Fibroblast of lung (primary cell): ENCODE data around the gene CYLC2. TPM values are rescaled to one million over a fixed set of nuclear protein-coding genes. Genes with fewer than 3 reads are reported as not detected.

Experiments used
- DNase-seq, 2 donors: peaks; one replicate each; pipeline versions ENCODE4 v3.0.0 to v3.0.0-alpha.2; 2010; ENCODE audit warnings: low read depth in 2 of 2
- H2AFZ ChIP-seq: 2 replicates; pipeline ENCODE4 v1.5.1; 2012; ENCODE audit warnings: low read length, control low read depth, inconsistent platforms
- H3K27ac ChIP-seq: 2 replicates; pipeline ENCODE4 v1.5.1; 2011; ENCODE audit warnings: low read length, control low read depth; ENCODE audit not compliant: insufficient read depth
- H3K27me3 ChIP-seq: 2 replicates; pipeline ENCODE4 v1.5.1; 2011; ENCODE audit warnings: mild to moderate bottlenecking, low read length; ENCODE audit not compliant: control insufficient read depth, insufficient read depth
- H3K36me3 ChIP-seq: 2 replicates; pipeline ENCODE4 v1.5.1; 2011; ENCODE audit warnings: low read length; ENCODE audit not compliant: control insufficient read depth, insufficient read depth
- H3K4me1 ChIP-seq: 2 replicates; pipeline ENCODE4 v1.5.1; 2011; ENCODE audit warnings: low read length; ENCODE audit not compliant: control insufficient read depth, insufficient read depth; ENCODE audit errors: extremely low read depth
- H3K4me2 ChIP-seq: 2 replicates; pipeline ENCODE4 v1.5.1; 2011; ENCODE audit warnings: low read length, control low read depth; ENCODE audit not compliant: insufficient read depth; ENCODE audit errors: extremely low read depth
- H3K4me3 ChIP-seq, 4 experiments: fragments of 200-600 bp in 1 of 4; sonication (generic) in 1 of 4; replicated peaks in 1 of 4; 2 replicates each; pipeline ENCODE4 v1.5.1; 2011 to 2016; ENCODE audit warnings: low read length in 4 of 4, low read depth in 3 of 4, mild to moderate bottlenecking in 3 of 4, control low read depth in 2 of 4, inconsistent platforms in 1 of 4, mixed read lengths in 1 of 4; ENCODE audit not compliant: insufficient read depth in 1 of 4; ENCODE audit errors: control extremely low read depth in 1 of 4
- H3K79me2 ChIP-seq: 2 replicates; pipeline ENCODE4 v1.5.1; 2012; ENCODE audit warnings: mild to moderate bottlenecking, low read length, inconsistent platforms; ENCODE audit not compliant: control insufficient read depth, insufficient read depth
- H3K9ac ChIP-seq: 2 replicates; pipeline ENCODE4 v1.5.1; 2011; ENCODE audit warnings: mild to moderate bottlenecking, low read length, control low read depth; ENCODE audit not compliant: insufficient read depth
- H3K9me3 ChIP-seq: 2 replicates; pipeline ENCODE4 v1.5.1; 2012; ENCODE audit warnings: low read depth, low read length; ENCODE audit not compliant: control insufficient read depth, insufficient read depth
- H4K20me1 ChIP-seq: 2 replicates; pipeline ENCODE4 v1.5.1; 2011; ENCODE audit warnings: low read length; ENCODE audit not compliant: control insufficient read depth, insufficient read depth; ENCODE audit errors: extremely low read depth
- CTCF ChIP-seq, 2 donors: IDR thresholded peaks in 1 of 2; conservative IDR thresholded peaks in 1 of 2; 1 replicate in 1 of 2; 2 replicates in 1 of 2; pipeline ENCODE4 v1.5.1; 2011 to 2012; ENCODE audit warnings: low read length in 2 of 2, control low read depth in 1 of 2, inconsistent platforms in 1 of 2, low read depth in 1 of 2, mild to moderate bottlenecking in 1 of 2
- EZH2 ChIP-seq: IDR thresholded peaks from 2 replicates; pipeline ENCODE4 v1.5.1; 2012; ENCODE audit warnings: low read length, control low read depth, mild to moderate bottlenecking; ENCODE audit errors: missing control alignments
- polyA minus RNA-seq: library from RNA; depleted of rRNA, polyadenylated mRNA; stranded (reverse); fragments of >200 nt; gene quantifications from 2 replicates; pipeline ENCODE4 v1.2.3, GENCODE V29; 2011; ENCODE audit warnings: low replicate concordance
- polyA plus RNA-seq, 2 donors: library from polyadenylated mRNA; depleted of rRNA in 1 of 2; stranded (reverse) in 1 of 2; unstranded in 1 of 2; fragments of >200 nt; gene quantifications; 2 replicates each; pipeline ENCODE4 v1.2.1, GENCODE V29; 2011 to 2012; ENCODE audit warnings: missing spikeins in 1 of 2
- total RNA-seq: library from RNA; depleted of rRNA; stranded (reverse); fragments of >200 nt; gene quantifications from 2 replicates; pipeline ENCODE4 v1.2.1, GENCODE V29; 2014

Gene CYLC2
- total RNA-seq (not detected in 2 replicates), polyA plus RNA-seq (not detected in 2 replicates), polyA minus RNA-seq (not detected in 2 replicates)
- not detected in 2 replicates for polyA plus RNA-seq (2012)

- H3K9ac ChIP-seq = no peak within 1 kb of the TSS
- H3K4me3 ChIP-seq = no peak within 1 kb of the TSS
- no peak for DNase-seq
- H3K27ac ChIP-seq = no peak within 1 kb of the TSS
- H3K27me3 ChIP-seq = no peaks in the 10 kb centered on the region
- no peaks in the 10 kb centered on the region for H3K79me2 ChIP-seq
- TF ChIP-seq EZH2 (no peak), CTCF (conservative IDR thresholded peaks at IDR 0.05 in 1 of 2, IDR thresholded peaks at IDR 0.05 in 1 of 2; ENCODE audit: low read depth in 1 of 2, low read length in 2 of 2) (no peak)
- no peak within 1 kb of the TSS for H2AFZ ChIP-seq
- H3K4me1 ChIP-seq = no peaks in the 10 kb centered on the region
- H3K4me2 ChIP-seq = no peak within 1 kb of the TSS
- no peaks in the 10 kb centered on the region for H4K20me1 ChIP-seq
- no peaks in the 10 kb centered on the region for H3K9me3 ChIP-seq
- no peaks in the 10 kb centered on the region for H3K36me3 ChIP-seq
Measured at GRCh38 chr9:102995033-102995432, at the start of gene CYLC2. Gene CYLC2 (plus strand): TSS chr9:102995333. CDS start chr9:102995381, 48 bp downstream.

- TF ChIP-seq EZH2 = no peak
- no peak for TF ChIP-seq CTCF (conservative IDR thresholded peaks at IDR 0.05 in 1 of 2, IDR thresholded peaks at IDR 0.05 in 1 of 2; ENCODE audit: low read depth in 1 of 2, low read length in 2 of 2)
- no peak overlapping the region for H3K9ac ChIP-seq
- no peaks in the 10 kb centered on the region for H4K20me1 ChIP-seq
- H3K4me3 ChIP-seq = no peak overlapping the region
- H3K9me3 ChIP-seq = no peaks in the 10 kb centered on the region
- no peak overlapping the region for H3K27ac ChIP-seq
- no peaks in the 10 kb centered on the region for H3K36me3 ChIP-seq
- H3K4me2 ChIP-seq = no peak overlapping the region
- no peaks in the 10 kb centered on the region for H3K79me2 ChIP-seq
- H2AFZ ChIP-seq = no peak overlapping the region
- H3K27me3 ChIP-seq = no peaks in the 10 kb centered on the region
- peak in 1 of 2 donors; percentile 0 for DNase-seq
- H3K4me1 ChIP-seq = no peaks in the 10 kb centered on the region
Measured at GRCh38 chr9:102950346-102950745, 44.8 kb upstream of the CYLC2 start.

GRCh38 chr9:102966999-102967398 is 28.1 kb upstream of the CYLC2 start:
- H3K4me3 ChIP-seq = no peak overlapping the region
- DNase-seq = no peak
- no peak overlapping the region for H3K27ac ChIP-seq
- no peaks in the 10 kb centered on the region for H3K36me3 ChIP-seq
- no peaks in the 10 kb centered on the region for H3K79me2 ChIP-seq
- H3K27me3 ChIP-seq = no peaks in the 10 kb centered on the region
- no peaks in the 10 kb centered on the region for H3K4me1 ChIP-seq
- TF ChIP-seq CTCF (conservative IDR thresholded peaks at IDR 0.05 in 1 of 2, IDR thresholded peaks at IDR 0.05 in 1 of 2; ENCODE audit: low read depth in 1 of 2, low read length in 2 of 2) (no peak), EZH2 (no peak)
- no peak overlapping the region for H3K4me2 ChIP-seq
- H3K9me3 ChIP-seq = no peaks in the 10 kb centered on the region
- no peaks in the 10 kb centered on the region for H4K20me1 ChIP-seq
- H2AFZ ChIP-seq = no peak overlapping the region
- no peak overlapping the region for H3K9ac ChIP-seq
